HCT116 (cell line): ENCODE data around the gene RNF8. TPM values are rescaled to one million over a fixed set of nuclear protein-coding genes. Genes with fewer than 3 reads are reported as not detected.
"Not testable (repeated sequence)": the region's sequence is repeated elsewhere in the genome, so short reads cannot be mapped to it uniquely, and the experiment has no call there.

ENCODE experiments used
- ATAC-seq: fragments of 200-7000 bp; cut with Tn5 transposase; 2 replicates; pipeline ENCODE4 v1.9.1; 2020; ENCODE audit warnings: mild to moderate bottlenecking, moderate library complexity
- BruUV-seq: library from RNA; stranded (reverse); fragments of 400-500 nt; replicated peaks from 2 replicates; lab custom pipeline; 2021; lab: Mats Ljungman, UMichigan
- CTCF ChIA-PET: fragments of 300-600 bp; sonication (Branson Sonifier 250); formaldehyde crosslinking; loops from one replicate; lab custom pipeline; 2021; ENCODE audit warnings: antibody characterized with exemption; lab: Charles Lee
- POLR2A ChIA-PET: fragments of 300-600, 350-600 bp; sonication (Branson Sonifier 250); formaldehyde crosslinking; loops from one replicate; lab custom pipeline; 2021; ENCODE audit warnings: antibody characterized with exemption; lab: Charles Lee
- RAD21 ChIA-PET, 2 experiments: fragments of 300-600 bp; sonication (Branson Sonifier 250); formaldehyde crosslinking; loops; one replicate each; lab custom pipeline; 2023; ENCODE audit warnings: low total read pairs in 2 of 2; ENCODE audit not compliant: uncharacterized antibody in 2 of 2, unreplicated experiment in 2 of 2, low non-redundant PET in 1 of 2; lab: Charles Lee
- DNase-seq: peaks from one replicate; pipeline ENCODE4 v3.0.0-alpha.2; 2010; ENCODE audit warnings: low read depth, low spot score
- H2AFZ ChIP-seq: fragments of 200-600 bp; shearing (Covaris generic), sonication (generic); 2 replicates; pipeline ENCODE4 v1.6.1; 2017; ENCODE audit warnings: low read depth, mixed run types, mixed read lengths, antibody characterized with exemption, low read length; ENCODE audit not compliant: poor library complexity, severe bottlenecking
- H3K27ac ChIP-seq: 2 replicates; pipeline ENCODE4 v1.5.1; 2012; ENCODE audit warnings: low read depth, low read length
- H3K27me3 ChIP-seq: fragments of 200-600 bp; sonication (generic); 2 replicates; pipeline ENCODE4 v1.6.1; 2016; ENCODE audit warnings: mixed run types, low read length, mixed read lengths; ENCODE audit not compliant: insufficient read depth
- H3K36me3 ChIP-seq, 2 experiments: fragments of 200-500 bp in 1 of 2; fragments of 200-600 bp in 1 of 2; sonication (Bioruptor generic) in 1 of 2; sonication (generic) in 1 of 2; 2 replicates each; pipeline versions ENCODE4 v1.5.1 to v1.6.1; 2014 to 2016; ENCODE audit warnings: low read length in 2 of 2, inconsistent platforms in 1 of 2, mixed read lengths in 1 of 2, mixed run types in 1 of 2; ENCODE audit not compliant: insufficient read depth in 2 of 2, control insufficient read depth in 1 of 2
- H3K4me1 ChIP-seq, 2 experiments: fragments of 200-600 bp in 1 of 2; sonication (generic) in 1 of 2; 2 replicates each; pipeline versions ENCODE4 v1.5.1 to v1.6.1; 2012 to 2017; ENCODE audit warnings: low read length in 2 of 2, inconsistent platforms in 1 of 2, mild to moderate bottlenecking in 1 of 2, mixed read lengths in 1 of 2, mixed run types in 1 of 2, moderate library complexity in 1 of 2; ENCODE audit not compliant: insufficient read depth in 2 of 2, control insufficient read depth in 1 of 2
- H3K4me2 ChIP-seq: fragments of 200-600 bp; sonication (generic); 2 replicates; pipeline ENCODE4 v1.6.1; 2017; ENCODE audit warnings: mixed run types, low read length, mixed read lengths
- H3K4me3 ChIP-seq, 2 experiments: fragments of 200-600 bp in 1 of 2; sonication (generic) in 1 of 2; replicated peaks in 1 of 2; 2 replicates each; pipeline ENCODE4 v1.5.1; 2011 to 2016; ENCODE audit warnings: low read length in 2 of 2, control low read depth in 1 of 2, low read depth in 1 of 2, mild to moderate bottlenecking in 1 of 2, mixed read lengths in 1 of 2, mixed run types in 1 of 2
- H3K79me2 ChIP-seq: fragments of 200-600 bp; sonication (generic); 2 replicates; pipeline ENCODE4 v1.6.1; 2017; ENCODE audit warnings: mild to moderate bottlenecking, mixed run types, low read length, moderate library complexity, mixed read lengths; ENCODE audit not compliant: insufficient read depth
- H3K9ac ChIP-seq: fragments of 200-600 bp; sonication (generic); 2 replicates; pipeline ENCODE4 v1.6.1; 2016; ENCODE audit warnings: low read length, mixed read lengths
- H3K9me2 ChIP-seq: fragments of 200-600 bp; sonication (generic), shearing (Covaris generic); 2 replicates; pipeline ENCODE4 v1.6.1; 2017; ENCODE audit warnings: mixed run types, mild to moderate bottlenecking, moderate library complexity; ENCODE audit not compliant: insufficient read depth
- H3K9me3 ChIP-seq, 2 experiments: fragments of 200-500 bp in 1 of 2; fragments of 200-600 bp in 1 of 2; sonication (Bioruptor generic) in 1 of 2; sonication (generic) in 1 of 2; 2 replicates each; pipeline ENCODE4 v1.6.1; 2014 to 2017; ENCODE audit warnings: low read length in 2 of 2, mixed read lengths in 2 of 2, inconsistent platforms in 1 of 2, low read depth in 1 of 2, mild to moderate bottlenecking in 1 of 2, mixed run types in 1 of 2, moderate library complexity in 1 of 2; ENCODE audit not compliant: control insufficient read depth in 1 of 2, insufficient read depth in 1 of 2
- H4K20me1 ChIP-seq: fragments of 200-600 bp; sonication (generic), shearing (Covaris generic); 2 replicates; pipeline ENCODE4 v1.6.1; 2017; ENCODE audit warnings: mixed run types, mild to moderate bottlenecking, moderate library complexity; ENCODE audit not compliant: insufficient read depth
- CBX3 ChIP-seq: IDR thresholded peaks from 2 replicates; pipeline ENCODE4 v1.6.1; 2012; ENCODE audit warnings: low read depth
- CEBPB ChIP-seq: IDR thresholded peaks from 2 replicates; pipeline ENCODE4 v1.6.1; 2012; ENCODE audit warnings: low read depth
- ELF1 ChIP-seq: IDR thresholded peaks from 2 replicates; pipeline ENCODE4 v1.6.1; 2012; ENCODE audit warnings: low read depth, borderline replicate concordance
- SP1 ChIP-seq: IDR thresholded peaks from 2 replicates; pipeline ENCODE4 v1.6.1; 2012; ENCODE audit warnings: low read depth
- TCF7L2 ChIP-seq: IDR thresholded peaks from 2 replicates; pipeline ENCODE4 v1.7.0; 2011; ENCODE audit warnings: borderline replicate concordance, inconsistent platforms; ENCODE audit not compliant: insufficient read depth, insufficient read length; ENCODE audit errors: extremely low read depth
- YY1 ChIP-seq: IDR thresholded peaks from 2 replicates; pipeline ENCODE4 v1.6.1; 2011; ENCODE audit warnings: low read length, low read depth, moderate library complexity, mild to moderate bottlenecking; ENCODE audit not compliant: insufficient replicate concordance; ENCODE audit errors: extremely low read depth
- ZBTB33 ChIP-seq: IDR thresholded peaks from 2 replicates; pipeline ENCODE4 v1.6.1; 2011; ENCODE audit warnings: mild to moderate bottlenecking, low read length, moderate library complexity; ENCODE audit not compliant: insufficient replicate concordance; ENCODE audit errors: extremely low read depth
- intact Hi-C: fragments of 100-400 bp; cut with micrococcal nuclease; formaldehyde crosslinking; loops from 2 replicates; pipeline ENCODE4 v1.10.0; 2022
- total RNA-seq: library from RNA; stranded (reverse); gene quantifications from one replicate; pipeline ENCODE4 v1.2.1, GENCODE V29; 2021; ENCODE audit not compliant: unreplicated experiment

The RNF8 gene
- total RNA-seq, 1 experiment from 2014 or later: 28.0 TPM

DNA sequence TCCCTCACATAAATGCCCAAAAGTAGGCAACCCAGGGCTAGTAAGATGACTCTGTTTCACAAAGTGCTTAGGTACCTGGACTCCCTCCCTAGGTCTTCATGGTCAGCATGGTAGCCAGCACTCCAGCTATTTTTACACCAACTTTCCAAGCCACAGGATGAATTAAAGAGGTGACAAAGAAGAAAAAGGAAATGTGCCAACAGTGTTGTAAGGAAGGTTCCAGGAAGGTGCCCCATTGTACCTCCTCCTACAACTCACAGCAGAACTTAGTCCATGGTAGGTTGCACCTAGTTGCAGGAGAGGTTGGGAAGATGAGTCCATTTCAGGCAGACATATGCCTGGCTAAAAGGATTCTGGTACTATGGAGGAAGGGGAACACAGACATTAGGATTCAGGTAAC lies 19.7 kb upstream of the RNF8 start:
- CTCF ChIA-PET: no interaction called here
- no peaks in the 10 kb centered on the region for H3K27me3 ChIP-seq
- H3K9ac ChIP-seq: no peak overlapping the region
- no peaks in the 10 kb centered on the region for H3K9me3 ChIP-seq
- TF ChIP-seq CBX3 (no peak), ZBTB33 (no peak), YY1 (no peak), ELF1 (no peak), TCF7L2 (no peak), CEBPB (no peak), SP1 (no peak)
- no peaks in the 10 kb centered on the region for H3K4me1 ChIP-seq
- H3K9me2 ChIP-seq: no peaks in the 10 kb centered on the region
- BruUV-seq: no TSS peak
- no peak overlapping the region for H3K27ac ChIP-seq
- POLR2A ChIA-PET: no interaction called here
- H3K36me3 ChIP-seq: peaks cover 0 to 2% of the 10 kb centered on the region in 2 experiments; a peak in 1 of 4 replicates
- no peaks in the 10 kb centered on the region for H4K20me1 ChIP-seq
- RAD21 ChIA-PET: no interaction called here
- no peak overlapping the region for H3K4me3 ChIP-seq
- no peak overlapping the region for H3K4me2 ChIP-seq
- DNase-seq: no peak
- ATAC-seq: no peak
- intact Hi-C loops: no loop called here
- no peaks in the 10 kb centered on the region for H3K79me2 ChIP-seq
- no peak overlapping the region for H2AFZ ChIP-seq

- BruUV-seq, H3K9me2 ChIP-seq, H3K9me3 ChIP-seq, CTCF ChIA-PET, H3K27ac ChIP-seq, H3K4me2 ChIP-seq, H3K4me3 ChIP-seq, H4K20me1 ChIP-seq, DNase-seq, POLR2A ChIA-PET, H3K36me3 ChIP-seq, H3K9ac ChIP-seq, intact Hi-C loops, ATAC-seq, H3K79me2 ChIP-seq, H3K27me3 ChIP-seq, H2AFZ ChIP-seq, H3K4me1 ChIP-seq, RAD21 ChIA-PET: not testable (repeated sequence)
Measured at GRCh38 chr6:37338317-37338716, 15.5 kb upstream of the RNF8 start.
